ENCODE data around the gene DSC3.

DNA sequence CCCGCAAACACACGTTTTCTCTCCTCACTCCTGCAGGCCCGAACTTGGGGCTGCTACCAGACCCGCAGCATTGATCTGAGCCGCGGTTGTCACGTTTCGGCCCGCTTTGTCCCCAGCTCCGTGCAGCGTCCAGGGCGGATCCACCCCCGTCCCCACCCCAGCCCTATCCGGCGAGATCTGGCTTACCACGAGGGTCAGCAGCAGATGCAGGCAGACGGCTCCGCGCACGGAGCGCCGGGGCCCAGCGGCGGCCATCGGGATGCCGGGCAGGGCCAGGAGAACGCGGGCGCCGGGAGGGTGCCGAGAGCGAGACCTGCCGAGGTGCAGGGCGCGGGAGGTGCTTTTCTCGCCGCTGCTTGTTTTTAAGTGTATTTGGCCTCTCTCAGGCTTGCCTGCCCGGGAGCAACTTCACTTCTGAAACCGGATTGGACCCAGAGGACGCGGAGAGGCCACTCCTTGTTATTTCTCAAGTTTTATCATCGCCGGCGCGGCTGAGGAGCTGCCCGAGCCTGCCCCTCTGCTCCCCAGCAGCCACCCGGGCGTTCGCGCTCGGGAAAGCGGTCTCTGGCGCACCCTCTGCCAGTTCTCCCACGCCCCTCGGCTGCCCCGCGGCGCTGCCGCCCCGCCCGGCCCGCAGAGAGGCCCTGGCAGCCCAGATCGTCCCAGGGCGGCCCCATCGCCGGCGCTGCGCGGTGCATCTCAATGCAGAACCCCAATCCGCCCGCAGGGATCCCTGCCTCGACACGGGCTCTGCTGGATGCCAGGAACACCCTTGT is at the start of gene DSC3:
- TF ChIP-seq TAF1 (IDR thresholded peaks at IDR 0.05; ENCODE audit: low read depth, low read length) (no peak), PAX5 (IDR thresholded peaks at IDR 0.05; ENCODE audit: insufficient read depth, low read length, severe bottlenecking) (no peak), SPI1 (IDR thresholded peaks at IDR 0.05; ENCODE audit: low read depth, low read length) (no peak), POLR2A (IDR thresholded peaks at IDR 0.05; ENCODE audit: low read depth, low read length) (no peak), POLR2AphosphoS5 (IDR thresholded peaks at IDR 0.05; ENCODE audit: low read depth, low read length) (no peak), POU2F2 (IDR thresholded peaks at IDR 0.05; ENCODE audit: low read depth, low read length) (no peak)

All from GM12891 (cell line).